Measurements from ENCODE around the gene ERGIC3. TPM values are rescaled to one million over a fixed set of nuclear protein-coding genes. Genes with fewer than 3 reads are reported as not detected.
"Not testable (repeated sequence)": the region's sequence is repeated elsewhere in the genome, so short reads cannot be mapped to it uniquely, and the experiment has no call there.

The ERGIC3 gene
- total RNA-seq, 2 donors from 2014 or later = 99.9 to 155 TPM

GRCh38 chr20:35515341-35515740 is 26.5 kb upstream of the ERGIC3 start:
- DNase-seq (ENCODE audit: low spot score) = no peak
- H3K36me3 ChIP-seq = peaks cover 13% of the 10 kb centered on the region
- no peak for TF ChIP-seq CTCF (IDR thresholded peaks at IDR 0.05)

GRCh38 chr20:35515949-35516645 is 25.8 kb upstream of the ERGIC3 start:
- Histone ChIP-seq H3K36me3 (peaks cover 5% of the 10 kb centered on the region), H3K9me3 (no peaks in the 10 kb centered on the region), H3K4me3 (no peak overlapping the region), H3K27ac (no peak overlapping the region), H3K27me3 (no peaks in the 10 kb centered on the region), H3K4me1 (peaks cover 0 to 8% of the 10 kb centered on the region in 2 donors)
- DNase-seq (ENCODE audit: low spot score) = no peak
- no peak for TF ChIP-seq CTCF (IDR thresholded peaks at IDR 0.05)

More at GRCh38 chr20:35515341-35515740, 26.5 kb upstream of the ERGIC3 start:
- Histone ChIP-seq H3K4me1 (peaks cover 0 to 8% of the 10 kb centered on the region in 2 donors), H3K4me3 (no peak overlapping the region), H3K9me3 (no peaks in the 10 kb centered on the region), H3K27me3 (no peaks in the 10 kb centered on the region), H3K27ac (no peak overlapping the region)

GRCh38 chr20:35517125-35517524 is 24.8 kb upstream of the ERGIC3 start:
- H3K27ac ChIP-seq = no peak overlapping the region
- DNase-seq (ENCODE audit: low spot score) = no peak
- no peaks in the 10 kb centered on the region for H3K9me3 ChIP-seq
- no peak overlapping the region for H3K4me3 ChIP-seq
- peaks cover 0 to 8% of the 10 kb centered on the region in 2 donors for H3K4me1 ChIP-seq
- no peaks in the 10 kb centered on the region for H3K27me3 ChIP-seq
- no peaks in the 10 kb centered on the region for H3K36me3 ChIP-seq
- no peak for TF ChIP-seq CTCF (IDR thresholded peaks at IDR 0.05)

GRCh38 chr20:35517767-35518166 is 24.1 kb upstream of the ERGIC3 start:
- not testable (repeated sequence) for H3K4me1 ChIP-seq; H3K27ac ChIP-seq; H3K27me3 ChIP-seq; DNase-seq (ENCODE audit: low spot score); H3K36me3 ChIP-seq; H3K4me3 ChIP-seq; H3K9me3 ChIP-seq

- H3K36me3 ChIP-seq = no peaks in the 10 kb centered on the region
- H3K27me3 ChIP-seq = no peaks in the 10 kb centered on the region
- H3K4me3 ChIP-seq = no peak overlapping the region
- peaks cover 0 to 8% of the 10 kb centered on the region in 2 donors for H3K4me1 ChIP-seq
- no peak for TF ChIP-seq CTCF (IDR thresholded peaks at IDR 0.05)
- no peak for DNase-seq (ENCODE audit: low spot score)
- H3K27ac ChIP-seq = no peak overlapping the region
- H3K9me3 ChIP-seq = no peaks in the 10 kb centered on the region
Measured at GRCh38 chr20:35518955-35519354, 22.9 kb upstream of the ERGIC3 start.

- DNase-seq (ENCODE audit: low spot score) = no peak
- H3K9me3 ChIP-seq = no peaks in the 10 kb centered on the region
- H3K27ac ChIP-seq = no peak overlapping the region
- no peaks in the 10 kb centered on the region for H3K4me1 ChIP-seq
- no peak overlapping the region for H3K4me3 ChIP-seq
- no peaks in the 10 kb centered on the region for H3K27me3 ChIP-seq
- peak in 1 of 2 donors; percentile 41 for TF ChIP-seq CTCF (IDR thresholded peaks at IDR 0.05)
- no peaks in the 10 kb centered on the region for H3K36me3 ChIP-seq
Measured at GRCh38 chr20:35523298-35523888, 18.5 kb upstream of the ERGIC3 start.

Measured in right atrium auricular region (tissue), 2 donors.